Fibroblast of lung (primary cell): Measurements from ENCODE around the gene AR. TPM values are rescaled to one million over a fixed set of nuclear protein-coding genes. Genes with fewer than 3 reads are reported as not detected.

Experiments used
- DNase-seq, 2 donors: peaks; one replicate each; pipeline versions ENCODE4 v3.0.0 to v3.0.0-alpha.2; 2010; ENCODE audit warnings: low read depth in 2 of 2
- H2AFZ ChIP-seq: 2 replicates; pipeline ENCODE4 v1.5.1; 2012; ENCODE audit warnings: low read length, control low read depth, inconsistent platforms
- H3K27ac ChIP-seq: 2 replicates; pipeline ENCODE4 v1.5.1; 2011; ENCODE audit warnings: low read length, control low read depth; ENCODE audit not compliant: insufficient read depth
- H3K27me3 ChIP-seq: 2 replicates; pipeline ENCODE4 v1.5.1; 2011; ENCODE audit warnings: mild to moderate bottlenecking, low read length; ENCODE audit not compliant: control insufficient read depth, insufficient read depth
- H3K36me3 ChIP-seq: 2 replicates; pipeline ENCODE4 v1.5.1; 2011; ENCODE audit warnings: low read length; ENCODE audit not compliant: control insufficient read depth, insufficient read depth
- H3K4me1 ChIP-seq: 2 replicates; pipeline ENCODE4 v1.5.1; 2011; ENCODE audit warnings: low read length; ENCODE audit not compliant: control insufficient read depth, insufficient read depth; ENCODE audit errors: extremely low read depth
- H3K4me2 ChIP-seq: 2 replicates; pipeline ENCODE4 v1.5.1; 2011; ENCODE audit warnings: low read length, control low read depth; ENCODE audit not compliant: insufficient read depth; ENCODE audit errors: extremely low read depth
- H3K4me3 ChIP-seq, 4 experiments: fragments of 200-600 bp in 1 of 4; sonication (generic) in 1 of 4; replicated peaks in 1 of 4; 2 replicates each; pipeline ENCODE4 v1.5.1; 2011 to 2016; ENCODE audit warnings: low read length in 4 of 4, low read depth in 3 of 4, mild to moderate bottlenecking in 3 of 4, control low read depth in 2 of 4, inconsistent platforms in 1 of 4, mixed read lengths in 1 of 4; ENCODE audit not compliant: insufficient read depth in 1 of 4; ENCODE audit errors: control extremely low read depth in 1 of 4
- H3K79me2 ChIP-seq: 2 replicates; pipeline ENCODE4 v1.5.1; 2012; ENCODE audit warnings: mild to moderate bottlenecking, low read length, inconsistent platforms; ENCODE audit not compliant: control insufficient read depth, insufficient read depth
- H3K9ac ChIP-seq: 2 replicates; pipeline ENCODE4 v1.5.1; 2011; ENCODE audit warnings: mild to moderate bottlenecking, low read length, control low read depth; ENCODE audit not compliant: insufficient read depth
- H3K9me3 ChIP-seq: 2 replicates; pipeline ENCODE4 v1.5.1; 2012; ENCODE audit warnings: low read depth, low read length; ENCODE audit not compliant: control insufficient read depth, insufficient read depth
- H4K20me1 ChIP-seq: 2 replicates; pipeline ENCODE4 v1.5.1; 2011; ENCODE audit warnings: low read length; ENCODE audit not compliant: control insufficient read depth, insufficient read depth; ENCODE audit errors: extremely low read depth
- CTCF ChIP-seq, 2 donors: IDR thresholded peaks in 1 of 2; conservative IDR thresholded peaks in 1 of 2; 1 replicate in 1 of 2; 2 replicates in 1 of 2; pipeline ENCODE4 v1.5.1; 2011 to 2012; ENCODE audit warnings: low read length in 2 of 2, control low read depth in 1 of 2, inconsistent platforms in 1 of 2, low read depth in 1 of 2, mild to moderate bottlenecking in 1 of 2
- EZH2 ChIP-seq: IDR thresholded peaks from 2 replicates; pipeline ENCODE4 v1.5.1; 2012; ENCODE audit warnings: low read length, control low read depth, mild to moderate bottlenecking; ENCODE audit errors: missing control alignments
- polyA plus RNA-seq, 2 donors: library from polyadenylated mRNA; depleted of rRNA in 1 of 2; stranded (reverse) in 1 of 2; unstranded in 1 of 2; fragments of >200 nt; gene quantifications; 2 replicates each; pipeline ENCODE4 v1.2.1, GENCODE V29; 2011 to 2012; ENCODE audit warnings: missing spikeins in 1 of 2
- total RNA-seq: library from RNA; depleted of rRNA; stranded (reverse); fragments of >200 nt; gene quantifications from 2 replicates; pipeline ENCODE4 v1.2.1, GENCODE V29; 2014

Gene AR
- total and polyA plus RNA-seq, 2 donors (not counting 1 experiment from before 2014, with no cell fraction given), result 10.8 to 15.0 TPM

DNA sequence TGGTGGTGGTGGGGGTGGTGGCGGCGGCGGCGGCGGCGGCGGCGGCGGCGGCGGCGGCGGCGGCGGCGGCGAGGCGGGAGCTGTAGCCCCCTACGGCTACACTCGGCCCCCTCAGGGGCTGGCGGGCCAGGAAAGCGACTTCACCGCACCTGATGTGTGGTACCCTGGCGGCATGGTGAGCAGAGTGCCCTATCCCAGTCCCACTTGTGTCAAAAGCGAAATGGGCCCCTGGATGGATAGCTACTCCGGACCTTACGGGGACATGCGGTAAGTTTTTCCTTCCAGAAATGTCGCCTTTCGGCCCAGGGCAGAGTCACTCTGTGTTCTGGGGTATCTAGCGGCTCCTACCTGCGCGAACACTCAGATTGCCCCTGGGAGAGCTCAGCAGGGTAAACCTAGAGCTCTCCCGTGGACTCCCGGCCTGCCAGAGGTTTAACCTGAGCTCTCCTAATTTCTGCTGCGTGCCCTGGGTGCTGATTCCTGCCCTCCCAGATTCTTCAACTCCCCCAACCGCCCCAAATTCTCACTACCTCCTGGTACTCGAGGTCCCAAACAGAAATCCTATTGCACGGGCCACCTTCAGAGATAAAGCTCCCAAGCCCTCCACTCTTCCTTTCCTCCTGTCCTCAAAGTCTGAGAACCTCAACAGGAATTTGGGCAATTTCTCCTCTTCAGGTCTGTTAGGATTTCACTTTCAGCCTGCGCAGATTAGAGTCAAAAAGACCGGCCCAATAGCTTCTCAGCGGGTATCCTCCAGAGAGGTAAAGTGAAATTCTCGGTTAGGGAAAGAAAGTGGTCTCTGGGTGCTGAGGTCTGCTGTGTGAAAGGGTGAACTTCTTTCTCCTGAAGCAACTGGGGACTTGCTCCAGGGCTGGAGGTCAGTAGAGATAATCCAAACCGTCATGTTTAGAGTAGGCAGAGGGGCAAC lies 2.9 kb downstream of the AR start:
- Histone ChIP-seq H2AFZ (no peak overlapping the region), H3K4me1 (no peaks in the 10 kb centered on the region), H3K9me3 (no peaks in the 10 kb centered on the region), H3K79me2 (peaks cover 37% of the 10 kb centered on the region), H4K20me1 (no peaks in the 10 kb centered on the region), H3K9ac (peak overlapping the region; percentile 37), H3K27me3 (no peaks in the 10 kb centered on the region), H3K4me3 (peak overlapping the region; percentile 57 to 68 (median 62)), H3K4me2 (peak overlapping the region; percentile 59), H3K36me3 (no peaks in the 10 kb centered on the region), H3K27ac (peak overlapping the region; percentile 51)
- no peak for DNase-seq
- TF ChIP-seq CTCF (conservative IDR thresholded peaks at IDR 0.05 in 1 of 2, IDR thresholded peaks at IDR 0.05 in 1 of 2; ENCODE audit: low read depth in 1 of 2, low read length in 2 of 2) (no peak), EZH2 (no peak)

- no peaks in the 10 kb centered on the region for H3K27me3 ChIP-seq
- H3K4me3 ChIP-seq, result no peak overlapping the region
- TF ChIP-seq EZH2 (no peak), CTCF (conservative IDR thresholded peaks at IDR 0.05 in 1 of 2, IDR thresholded peaks at IDR 0.05 in 1 of 2; ENCODE audit: low read depth in 1 of 2, low read length in 2 of 2) (peak; percentile 59 to 75)
- no peak overlapping the region for H3K27ac ChIP-seq
- DNase-seq, result peak; percentile 32 to 36
- H3K9me3 ChIP-seq, result no peaks in the 10 kb centered on the region
- no peak overlapping the region for H2AFZ ChIP-seq
- H3K4me1 ChIP-seq, result no peaks in the 10 kb centered on the region
- no peaks in the 10 kb centered on the region for H3K36me3 ChIP-seq
- no peak overlapping the region for H3K4me2 ChIP-seq
- H3K79me2 ChIP-seq, result peaks cover 13% of the 10 kb centered on the region
- no peaks in the 10 kb centered on the region for H4K20me1 ChIP-seq
- H3K9ac ChIP-seq, result no peak overlapping the region
Measured at GRCh38 chrX:67555578-67556203, 11.9 kb downstream of the AR start.

DNA sequence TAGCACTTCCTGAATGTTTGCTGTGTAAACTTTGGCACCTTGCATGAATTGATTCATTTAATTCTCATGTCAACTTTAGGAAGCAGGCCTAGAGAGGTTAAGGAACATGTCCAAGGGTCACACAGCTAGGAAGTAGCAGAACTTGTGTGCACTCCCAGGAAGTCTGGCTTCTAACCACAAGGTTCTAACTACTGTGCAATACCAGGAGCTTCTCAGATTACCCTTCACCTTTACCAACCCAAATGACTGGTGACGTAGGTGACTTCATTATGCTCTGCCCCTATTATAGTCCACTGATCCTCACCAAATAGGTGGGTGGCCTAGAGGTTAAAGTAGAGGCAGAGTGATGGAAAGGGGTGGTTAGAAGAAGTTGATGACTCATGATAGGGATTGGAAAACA lies 14.4 kb downstream of the AR start:
- TF ChIP-seq CTCF (conservative IDR thresholded peaks at IDR 0.05 in 1 of 2, IDR thresholded peaks at IDR 0.05 in 1 of 2; ENCODE audit: low read depth in 1 of 2, low read length in 2 of 2), result no peak
- no peak for TF ChIP-seq EZH2
- no peak for DNase-seq
- Histone ChIP-seq H3K79me2 (no peaks in the 10 kb centered on the region), H3K27ac (no peak overlapping the region), H3K4me3 (no peak overlapping the region), H4K20me1 (no peaks in the 10 kb centered on the region), H3K27me3 (no peaks in the 10 kb centered on the region), H3K9me3 (no peaks in the 10 kb centered on the region), H3K36me3 (no peaks in the 10 kb centered on the region), H2AFZ (no peak overlapping the region), H3K4me1 (no peaks in the 10 kb centered on the region), H3K9ac (no peak overlapping the region), H3K4me2 (no peak overlapping the region)
